ENCODE measurements around the gene SEC14L1. TPM values are rescaled to one million over a fixed set of nuclear protein-coding genes. Genes with fewer than 3 reads are reported as not detected.

Gene SEC14L1
- total and polyA plus RNA-seq, 2 of the 8 experiments (the other 6 are each of a cell fraction or from before 2014, with no cell fraction given): 27.2 to 74.4 TPM

GRCh38 chr17:77106874-77107358, 33.9 kb upstream of the SEC14L1 start:
- Histone ChIP-seq H3K27ac (ENCODE audit: low read depth, low read length) (no peak overlapping the region), H2BK120ac (replicated peaks; ENCODE audit: low read depth, low read length) (no peak overlapping the region), H3K79me2 (ENCODE audit: control insufficient read depth in 1 of 2, insufficient read depth in 2 of 2, low read length in 2 of 2) (no peaks in the 10 kb centered on the region), H3K4me1 (replicated peaks in 1 of 4; ENCODE audit: control insufficient read depth in 3 of 4, insufficient read depth in 4 of 4, low read length in 3 of 4) (peaks cover 4 to 17% (median 9%) of the 10 kb centered on the region in 4 experiments; a peak in 6 of 7 replicates), H3K9ac (replicated peaks in 1 of 4; ENCODE audit: extremely low read depth in 1 of 4, low read depth in 3 of 4, low read length in 3 of 4) (no peak overlapping the region), H2BK20ac (ENCODE audit: low read length) (no peak overlapping the region), H2BK12ac (ENCODE audit: low read depth, low read length) (0 out of 2 replicates have a peak overlapping the region, but pooled peaks have one; percentile 17), H3K14ac (ENCODE audit: insufficient read length) (no peak overlapping the region), H4K8ac (ENCODE audit: extremely low read depth, insufficient read depth, low read length) (no peak overlapping the region), H2BK15ac (ENCODE audit: low read length) (no peak overlapping the region), H3K9me3 (ENCODE audit: insufficient read depth in 2 of 2, low read depth in 1 of 2, low read length in 1 of 2) (no peaks in the 10 kb centered on the region), H3K79me1 (ENCODE audit: low read depth, low read length) (no peaks in the 10 kb centered on the region), H3K4me3 (ENCODE audit: extremely low read depth in 1 of 4, insufficient read depth in 2 of 4, low read depth in 3 of 4, low read length in 4 of 4) (no peak overlapping the region), H2BK5ac (ENCODE audit: low read depth, low read length) (no peak overlapping the region), H3K23ac (ENCODE audit: insufficient read length) (no peak overlapping the region), H3K4me2 (ENCODE audit: insufficient read depth in 1 of 2, low read depth in 2 of 2, low read length in 2 of 2) (no peak overlapping the region), H4K91ac (replicated peaks; ENCODE audit: insufficient read length, low read length) (no peak overlapping the region), H3K56ac (replicated peaks; ENCODE audit: insufficient read length, low read depth, low read length) (no peak overlapping the region), H3K27me3 (replicated peaks in 1 of 4; ENCODE audit: control insufficient read depth in 3 of 4, extremely low read depth in 1 of 4, insufficient read depth in 3 of 4, low read length in 3 of 4) (no peaks in the 10 kb centered on the region), H4K5ac (ENCODE audit: insufficient read length, low read depth, low read length) (no peak overlapping the region), H3K18ac (ENCODE audit: extremely low read depth, low read length) (peak overlapping the region; percentile 71), H3K36me3 (ENCODE audit: control insufficient read depth in 2 of 4, insufficient read depth in 4 of 4, low read length in 3 of 4) (no peaks in the 10 kb centered on the region), H4K20me1 (replicated peaks in 1 of 2; ENCODE audit: control insufficient read depth in 1 of 2, insufficient read depth in 2 of 2, low read length in 2 of 2) (no peaks in the 10 kb centered on the region), H3K23me2 (ENCODE audit: low read depth, low read length) (no peaks in the 10 kb centered on the region), H3K4ac (replicated peaks; ENCODE audit: insufficient read length, low read depth, low read length) (no peak overlapping the region), H2AFZ (ENCODE audit: low read length) (no peak overlapping the region), H2AK5ac (ENCODE audit: low read depth, low read length) (no peak overlapping the region)
- DNase-seq (ENCODE audit: low read depth in 1 of 2, low spot score in 2 of 2): no peak
- CTCF ChIA-PET (ENCODE audit: partially characterized antibody): interaction anchor here (0.6 to 1.6 kb wide), 6 partner anchors 10 to 319 kb away, joined by 3 to 4 read pairs (median 3); no protein-coding TSS in a partner anchor
- POLR2A ChIA-PET (ENCODE audit: partially characterized antibody): interaction anchor here (1.6 kb wide), 1 partner anchor 9 kb away, joined by 4 read pairs; no protein-coding TSS in a partner anchor
- TF ChIP-seq CTCF (IDR thresholded peaks at IDR 0.05; ENCODE audit: control extremely low read depth in 1 of 3, insufficient read depth in 1 of 3, low read depth in 1 of 3, low read length in 3 of 3) (0 out of 4 replicates have a peak, but pooled peaks of 1 of the 3 experiments have one; percentile 4), CBX8 (IDR thresholded peaks at IDR 0.05; ENCODE audit: borderline replicate concordance, low read depth, low read length) (no peak)
- no peak for FAIRE-seq
- WGBS, 2 experiments (ENCODE audit: extremely low coverage in 1 of 2, insufficient coverage in 1 of 2, insufficient read length in 1 of 2, insufficient replicate concordance in 2 of 2, low coverage in 1 of 2, low lambda C conversion rate in 2 of 2, missing lambda C conversion rate in 1 of 2): 77% methylated on average over 8 of the region's 8 CpGs; no CpG with 5 or more reads in 1 of the 2 experiments
